Measurements from ENCODE around the gene PCOLCE2.

The PCOLCE2 gene

DNA sequence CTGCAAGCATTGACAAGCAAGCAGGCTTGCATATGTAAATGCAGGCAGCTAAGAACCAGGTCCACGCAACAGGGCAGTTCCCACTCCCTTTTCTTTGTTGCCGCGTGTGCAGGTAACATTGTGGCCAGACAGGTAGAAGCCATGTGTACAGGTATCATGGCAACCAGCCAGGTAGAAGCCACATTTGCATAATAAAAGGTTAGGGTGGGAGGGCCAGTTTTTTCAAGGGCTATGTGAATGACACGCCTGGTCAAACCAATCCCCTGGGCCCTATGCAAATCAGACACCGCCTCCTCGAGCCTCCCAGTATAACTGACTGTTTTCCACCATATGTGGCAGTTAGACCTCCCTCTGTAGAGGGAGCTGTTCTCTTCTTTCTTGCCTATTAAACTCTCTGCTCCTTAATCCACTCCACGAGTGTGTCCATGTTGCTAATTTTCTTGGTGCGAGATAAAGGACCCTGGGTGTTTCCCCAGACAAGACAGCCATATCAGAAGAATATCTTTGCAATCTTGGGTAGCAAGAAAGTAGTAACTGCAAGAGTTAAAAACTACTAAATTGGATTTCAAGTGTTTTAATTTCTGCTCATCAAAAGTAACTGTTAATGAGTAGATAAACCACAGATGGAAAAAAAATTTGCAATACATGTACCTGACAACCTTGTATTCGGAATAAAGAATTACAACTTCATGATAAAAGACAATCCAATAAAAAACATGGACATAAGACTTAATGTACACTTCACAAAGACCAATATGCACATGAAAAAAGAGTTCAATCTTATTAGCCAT is 21.8 kb downstream of the PCOLCE2 start:
- no peak overlapping the region for H3K4me3 ChIP-seq (ENCODE audit: low read length)
- H3K4me1 ChIP-seq (ENCODE audit: control insufficient read depth, insufficient read depth, low read length): peaks cover 9% of the 10 kb centered on the region; the same call in 1 of the 2 replicates
- no peaks in the 10 kb centered on the region for H3K27me3 ChIP-seq (ENCODE audit: control insufficient read depth, insufficient read depth, low read length)
- DNase-seq (ENCODE audit: low read depth, low spot score): peak; percentile 84
- no peaks in the 10 kb centered on the region for H3K9me3 ChIP-seq (ENCODE audit: control insufficient read depth, insufficient read depth, low read length)
- H3K27ac ChIP-seq (ENCODE audit: low read length): no peak overlapping the region
- no CpG with 5 or more reads among the region's 9 CpGs for WGBS (ENCODE audit: insufficient coverage, insufficient read length)
- no peaks in the 10 kb centered on the region for H3K36me3 ChIP-seq (ENCODE audit: control insufficient read depth, insufficient read depth, low read length)

DNA sequence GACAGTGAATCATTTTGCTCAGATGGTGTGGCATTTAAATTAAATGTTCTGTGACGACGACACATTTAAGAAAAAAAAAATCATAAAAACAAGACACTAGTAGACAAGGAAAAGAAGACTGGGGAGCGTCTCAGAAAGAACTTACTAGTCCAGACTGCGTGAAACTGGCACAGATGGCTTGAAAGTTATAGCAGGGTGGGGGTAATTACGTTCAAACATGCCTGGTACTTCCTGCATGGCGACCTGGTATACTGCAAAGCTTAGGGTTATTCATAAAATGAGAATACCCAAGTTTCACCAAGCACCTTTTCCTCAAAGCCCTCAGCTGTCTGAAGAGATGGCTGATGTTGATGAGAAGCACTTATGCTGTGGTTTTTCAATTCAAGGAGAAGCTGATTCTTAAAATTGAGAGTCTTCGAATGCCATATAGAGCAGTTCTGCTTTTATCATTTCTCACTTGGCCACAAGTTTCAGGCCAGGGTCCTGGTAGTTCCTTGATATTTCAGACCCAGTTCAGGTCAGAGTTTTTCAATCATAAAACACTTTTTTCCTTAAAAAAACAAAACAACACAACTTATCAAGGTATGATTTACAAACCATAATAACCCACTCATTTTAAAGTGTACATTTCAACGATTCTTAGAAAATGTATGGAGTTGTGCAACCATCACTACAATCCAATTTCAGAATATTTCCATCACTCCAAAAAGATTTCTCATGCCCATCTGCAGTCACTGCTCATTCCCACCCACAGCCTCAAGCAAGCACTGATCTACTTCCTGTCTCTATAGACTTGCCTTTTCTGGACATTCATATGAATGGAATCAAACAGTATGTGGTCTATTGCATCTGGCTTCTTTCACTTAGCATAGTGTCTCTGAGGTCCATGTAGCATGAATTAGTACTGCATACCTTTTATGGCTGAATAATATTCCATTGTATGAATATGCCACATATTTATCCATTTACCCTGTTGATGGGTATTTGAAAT is 24.7 kb downstream of the PCOLCE2 start:
- DNase-seq (ENCODE audit: low read depth, low spot score): no peak
- Histone ChIP-seq H3K36me3 (ENCODE audit: control insufficient read depth, insufficient read depth, low read length) (no peaks in the 10 kb centered on the region), H3K4me3 (ENCODE audit: low read length) (no peak overlapping the region), H3K9me3 (ENCODE audit: control insufficient read depth, insufficient read depth, low read length) (no peaks in the 10 kb centered on the region), H3K27ac (ENCODE audit: low read length) (no peak overlapping the region), H3K27me3 (ENCODE audit: control insufficient read depth, insufficient read depth, low read length) (no peaks in the 10 kb centered on the region), H3K4me1 (ENCODE audit: control insufficient read depth, insufficient read depth, low read length) (peaks cover 12% of the 10 kb centered on the region)
- no CpG with 5 or more reads among the region's 8 CpGs for WGBS (ENCODE audit: insufficient coverage, insufficient read length)

DNA sequence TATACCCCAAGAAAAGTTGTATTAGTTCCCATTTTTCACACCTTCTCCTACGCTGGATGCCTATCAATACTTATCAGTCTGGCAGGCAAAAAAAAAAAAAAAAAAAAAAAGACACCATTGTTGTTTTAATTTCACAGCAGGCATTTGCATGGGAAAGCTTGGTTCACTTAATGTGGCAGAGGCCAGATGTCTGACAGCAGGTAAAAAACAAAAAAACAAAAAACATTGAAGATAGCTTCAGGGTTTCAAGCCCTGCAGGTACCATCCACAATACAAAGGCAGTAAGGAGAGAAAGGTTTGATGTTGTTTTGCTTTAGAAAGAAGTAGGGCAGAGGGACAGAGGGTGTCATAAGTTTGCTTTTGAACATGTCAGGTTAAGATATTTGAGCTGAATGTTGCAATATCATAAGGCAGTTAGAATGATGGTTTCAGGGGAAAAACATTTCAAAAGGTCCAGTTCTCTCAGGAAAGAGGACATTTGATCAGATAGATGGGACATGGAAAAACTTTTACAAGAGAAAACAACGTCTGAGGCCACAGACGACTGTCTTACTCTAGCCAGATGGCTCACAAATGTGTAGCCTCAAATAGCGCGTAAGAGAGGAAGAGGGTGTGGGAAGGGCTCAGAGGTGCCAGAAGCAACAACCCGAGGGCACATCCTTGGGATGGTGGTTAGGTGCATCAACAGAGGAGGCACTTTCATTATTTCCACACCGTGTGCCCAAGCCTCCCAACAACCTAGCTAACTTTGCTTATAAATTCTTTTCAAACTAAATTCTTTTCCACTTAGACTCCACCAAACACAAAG is 25.7 kb downstream of the PCOLCE2 start:
- H3K27me3 ChIP-seq (ENCODE audit: control insufficient read depth, insufficient read depth, low read length): no peaks in the 10 kb centered on the region
- no peak overlapping the region for H3K27ac ChIP-seq (ENCODE audit: low read length)
- no peak for DNase-seq (ENCODE audit: low read depth, low spot score)
- no peaks in the 10 kb centered on the region for H3K36me3 ChIP-seq (ENCODE audit: control insufficient read depth, insufficient read depth, low read length)
- no peak overlapping the region for H3K4me3 ChIP-seq (ENCODE audit: low read length)
- H3K9me3 ChIP-seq (ENCODE audit: control insufficient read depth, insufficient read depth, low read length): no peaks in the 10 kb centered on the region
- peaks cover 12% of the 10 kb centered on the region for H3K4me1 ChIP-seq (ENCODE audit: control insufficient read depth, insufficient read depth, low read length)
- no CpG with 5 or more reads among the region's 7 CpGs for WGBS (ENCODE audit: insufficient coverage, insufficient read length)

DNA sequence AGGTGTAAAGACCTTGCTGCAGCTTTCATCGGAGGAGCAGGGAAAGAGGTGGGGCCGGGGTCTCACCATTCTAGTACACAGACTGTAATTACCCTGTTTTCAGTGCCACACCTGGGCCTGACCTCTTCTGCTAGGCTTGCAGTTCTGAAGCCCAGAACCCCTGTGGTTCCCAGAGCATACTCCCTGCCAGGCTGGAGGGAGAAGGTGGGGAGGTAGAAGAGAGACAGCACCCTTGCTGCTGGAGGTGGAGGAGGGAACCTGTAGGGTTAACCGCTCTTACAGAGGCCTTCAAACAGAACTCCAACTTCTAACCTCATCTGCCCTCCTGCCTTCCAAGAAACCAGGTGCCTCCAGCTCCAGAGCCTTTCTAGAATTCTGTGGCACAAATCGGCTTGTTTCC is 27.0 kb downstream of the PCOLCE2 start:
- no peak for DNase-seq (ENCODE audit: low read depth, low spot score)

DNA sequence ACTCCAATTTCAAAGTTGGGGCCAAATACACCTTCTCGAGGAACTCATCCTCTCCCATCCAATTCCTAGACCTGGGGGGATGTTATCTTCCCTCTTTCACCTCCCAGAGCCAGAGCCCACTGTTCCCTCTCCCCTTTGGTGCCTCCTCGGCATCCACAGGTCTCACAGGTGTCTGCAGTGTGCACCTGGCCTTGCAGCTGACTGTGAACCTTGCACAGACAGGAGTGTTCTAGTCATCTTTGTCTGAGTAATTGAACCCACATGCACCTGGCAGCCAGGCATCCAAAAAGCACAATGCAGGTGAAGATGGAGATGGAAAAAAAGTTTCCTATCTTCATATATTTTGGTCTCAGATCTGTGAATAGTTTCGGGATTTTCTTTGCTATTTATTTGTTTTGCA is 30.8 kb downstream of the PCOLCE2 start:
- no CpG with 5 or more reads among the region's 3 CpGs for WGBS (ENCODE audit: insufficient coverage, insufficient read length)

More for the DNA sequence above, 27.0 kb downstream of the PCOLCE2 start:
- no peak overlapping the region for H3K27ac ChIP-seq (ENCODE audit: low read length)
- no CpG with 5 or more reads among the region's 4 CpGs for WGBS (ENCODE audit: insufficient coverage, insufficient read length)
- H3K36me3 ChIP-seq (ENCODE audit: control insufficient read depth, insufficient read depth, low read length): no peaks in the 10 kb centered on the region
- H3K27me3 ChIP-seq (ENCODE audit: control insufficient read depth, insufficient read depth, low read length): no peaks in the 10 kb centered on the region
- no peaks in the 10 kb centered on the region for H3K9me3 ChIP-seq (ENCODE audit: control insufficient read depth, insufficient read depth, low read length)
- peaks cover 12% of the 10 kb centered on the region for H3K4me1 ChIP-seq (ENCODE audit: control insufficient read depth, insufficient read depth, low read length)
- H3K4me3 ChIP-seq (ENCODE audit: low read length): no peak overlapping the region

DNA sequence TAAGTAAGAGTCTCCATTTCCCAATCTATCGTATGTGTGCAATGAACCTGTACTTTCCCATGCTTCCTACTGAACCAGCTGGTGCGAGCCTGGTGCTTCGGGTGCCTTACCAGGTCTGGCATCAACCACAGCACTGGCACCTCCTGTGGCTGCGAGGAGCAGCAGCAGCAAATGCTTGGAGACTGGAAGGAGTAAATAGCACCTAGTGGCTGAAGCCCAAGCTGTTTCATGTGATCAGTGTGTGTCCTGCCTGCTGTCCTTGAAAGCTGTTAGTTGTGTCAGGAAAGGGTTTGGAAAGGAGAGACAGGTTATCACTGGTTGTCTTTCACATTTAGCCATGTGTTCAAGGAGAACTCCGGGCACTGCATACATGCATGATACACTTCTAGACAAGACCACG is 31.8 kb downstream of the PCOLCE2 start:
- WGBS (ENCODE audit: insufficient coverage, insufficient read length): no CpG with 5 or more reads among the region's 6 CpGs
- H3K9me3 ChIP-seq (ENCODE audit: control insufficient read depth, insufficient read depth, low read length): no peaks in the 10 kb centered on the region

More for the DNA sequence above, 30.8 kb downstream of the PCOLCE2 start:
- H3K27ac ChIP-seq (ENCODE audit: low read length): no peak overlapping the region
- no peak for DNase-seq (ENCODE audit: low read depth, low spot score)
- H3K4me1 ChIP-seq (ENCODE audit: control insufficient read depth, insufficient read depth, low read length): peaks cover 9% of the 10 kb centered on the region
- H3K4me3 ChIP-seq (ENCODE audit: low read length): no peak overlapping the region
- no peaks in the 10 kb centered on the region for H3K36me3 ChIP-seq (ENCODE audit: control insufficient read depth, insufficient read depth, low read length)
- H3K9me3 ChIP-seq (ENCODE audit: control insufficient read depth, insufficient read depth, low read length): no peaks in the 10 kb centered on the region
- no peaks in the 10 kb centered on the region for H3K27me3 ChIP-seq (ENCODE audit: control insufficient read depth, insufficient read depth, low read length)

DNA sequence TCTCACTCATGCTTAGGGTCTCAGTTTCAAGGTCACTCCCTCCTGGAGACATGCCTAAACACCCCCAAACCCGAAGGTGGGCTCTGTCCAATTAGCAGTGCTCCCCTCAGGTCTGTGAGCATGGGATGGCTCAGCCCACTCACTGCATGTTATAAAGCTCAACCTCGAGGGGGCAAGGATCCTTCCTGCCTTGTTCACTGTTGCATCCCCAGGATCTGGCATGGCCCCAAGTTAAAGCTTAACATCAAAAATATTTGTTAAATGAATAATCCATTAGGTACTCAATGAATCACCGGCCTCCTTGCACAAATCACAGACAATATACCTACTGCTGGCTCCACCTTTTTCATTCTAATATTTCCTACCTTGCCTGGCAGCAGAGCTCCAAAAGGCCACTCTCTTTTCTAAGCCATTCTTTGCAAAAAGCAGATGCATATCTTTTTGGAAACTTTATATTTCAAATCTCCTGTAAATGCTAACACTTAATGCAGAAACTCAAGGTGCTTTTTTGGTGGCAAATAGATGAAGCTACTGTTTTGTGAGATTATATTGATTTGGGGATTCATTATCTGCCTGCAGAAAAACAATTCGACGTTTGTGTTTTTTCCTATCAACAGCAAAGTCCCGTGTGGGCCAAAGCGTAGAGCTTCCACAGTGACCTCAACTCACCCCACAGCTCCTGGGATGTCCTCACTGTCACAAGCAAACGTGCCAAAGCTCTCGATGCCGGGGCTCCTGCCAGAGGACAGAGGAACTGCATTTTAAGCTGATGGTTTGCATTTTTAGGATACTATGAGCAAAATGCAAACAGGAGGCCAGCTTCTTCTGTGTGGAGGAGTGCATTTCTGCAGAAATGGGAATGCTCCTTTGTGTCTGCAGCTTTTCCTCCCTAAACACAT is 35.4 kb downstream of the PCOLCE2 start:
- Histone ChIP-seq H3K27ac (ENCODE audit: low read length) (no peak overlapping the region), H3K4me1 (ENCODE audit: control insufficient read depth, insufficient read depth, low read length) (peaks cover 4% of the 10 kb centered on the region; the same call in 1 of the 2 replicates), H3K4me3 (ENCODE audit: low read length) (no peak overlapping the region), H3K9me3 (ENCODE audit: control insufficient read depth, insufficient read depth, low read length) (no peaks in the 10 kb centered on the region), H3K27me3 (ENCODE audit: control insufficient read depth, insufficient read depth, low read length) (no peaks in the 10 kb centered on the region), H3K36me3 (ENCODE audit: control insufficient read depth, insufficient read depth, low read length) (no peaks in the 10 kb centered on the region)
- WGBS (ENCODE audit: insufficient coverage, insufficient read length): no CpG with 5 or more reads among the region's 10 CpGs
- no peak for DNase-seq (ENCODE audit: low read depth, low spot score)

More for the DNA sequence above, 31.8 kb downstream of the PCOLCE2 start:
- Histone ChIP-seq H3K4me1 (ENCODE audit: control insufficient read depth, insufficient read depth, low read length) (peaks cover 7% of the 10 kb centered on the region), H3K27ac (ENCODE audit: low read length) (no peak overlapping the region), H3K36me3 (ENCODE audit: control insufficient read depth, insufficient read depth, low read length) (no peaks in the 10 kb centered on the region), H3K4me3 (ENCODE audit: low read length) (no peak overlapping the region), H3K27me3 (ENCODE audit: control insufficient read depth, insufficient read depth, low read length) (no peaks in the 10 kb centered on the region)
- no peak for DNase-seq (ENCODE audit: low read depth, low spot score)

DNA sequence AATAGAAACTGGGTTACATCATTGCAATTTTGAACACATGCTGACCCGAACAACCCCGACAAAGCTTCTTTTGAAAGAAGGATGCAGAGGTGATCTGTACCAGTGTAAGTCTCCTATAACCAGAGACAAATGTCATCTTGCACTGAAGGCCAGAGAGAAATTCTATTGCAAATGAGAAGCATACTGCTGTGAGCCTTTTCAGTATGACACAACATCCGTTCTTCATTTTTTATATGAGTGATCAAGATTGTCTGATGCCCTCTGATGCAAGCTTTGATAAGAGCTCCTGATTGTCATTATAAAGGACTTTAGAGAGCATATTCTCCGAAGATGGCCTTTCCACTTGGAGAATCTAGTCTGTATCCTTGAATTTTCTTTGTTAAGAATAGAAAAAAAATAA is 36.9 kb downstream of the PCOLCE2 start:
- Histone ChIP-seq H3K27me3 (ENCODE audit: control insufficient read depth, insufficient read depth, low read length) (no peaks in the 10 kb centered on the region), H3K4me3 (ENCODE audit: low read length) (no peak overlapping the region), H3K36me3 (ENCODE audit: control insufficient read depth, insufficient read depth, low read length) (no peaks in the 10 kb centered on the region), H3K27ac (ENCODE audit: low read length) (no peak overlapping the region), H3K4me1 (ENCODE audit: control insufficient read depth, insufficient read depth, low read length) (peaks cover 4% of the 10 kb centered on the region; the same call in 1 of the 2 replicates), H3K9me3 (ENCODE audit: control insufficient read depth, insufficient read depth, low read length) (no peaks in the 10 kb centered on the region)
- DNase-seq (ENCODE audit: low read depth, low spot score): no peak
- WGBS (ENCODE audit: insufficient coverage, insufficient read length): no CpG with 5 or more reads among the region's 4 CpGs

DNA sequence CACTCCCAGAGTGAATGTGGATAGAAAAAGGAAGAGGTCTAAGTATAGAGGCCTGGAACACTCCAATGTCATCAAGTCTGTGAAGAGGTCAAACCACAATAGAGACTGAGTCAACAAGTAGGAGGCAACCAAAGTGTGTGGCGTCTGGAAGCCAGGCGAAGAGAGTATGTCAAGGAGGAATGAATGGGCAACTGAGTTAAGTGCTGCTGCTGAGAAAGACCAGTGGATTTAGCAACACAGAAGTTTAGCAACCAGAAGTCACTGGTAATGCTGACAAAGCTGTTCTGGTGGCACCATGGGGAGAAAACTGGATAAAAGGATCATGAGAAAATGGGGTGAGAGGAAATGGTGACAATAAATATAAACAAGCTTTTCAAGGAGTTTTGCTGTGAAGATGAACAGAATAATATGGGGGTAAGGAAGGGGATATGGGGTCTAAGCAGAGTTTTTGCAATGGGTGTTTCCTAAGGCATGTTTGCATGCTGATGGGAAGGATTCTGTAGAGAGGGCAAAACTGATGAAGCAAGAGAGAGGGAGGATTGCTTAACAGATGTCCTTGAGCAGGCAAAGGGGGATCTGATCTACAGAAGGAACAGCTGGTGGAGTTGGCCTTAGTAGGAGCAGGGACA is 38.4 kb downstream of the PCOLCE2 start:
- no peak for DNase-seq (ENCODE audit: low read depth, low spot score)

More for the DNA sequence above, 38.4 kb downstream of the PCOLCE2 start:
- Histone ChIP-seq H3K4me1 (ENCODE audit: control insufficient read depth, insufficient read depth, low read length) (peaks cover 4% of the 10 kb centered on the region; the same call in 1 of the 2 replicates), H3K4me3 (ENCODE audit: low read length) (no peak overlapping the region), H3K9me3 (ENCODE audit: control insufficient read depth, insufficient read depth, low read length) (no peaks in the 10 kb centered on the region), H3K27ac (ENCODE audit: low read length) (no peak overlapping the region), H3K27me3 (ENCODE audit: control insufficient read depth, insufficient read depth, low read length) (no peaks in the 10 kb centered on the region), H3K36me3 (ENCODE audit: control insufficient read depth, insufficient read depth, low read length) (no peaks in the 10 kb centered on the region)
- no CpG with 5 or more reads among the region's 2 CpGs for WGBS (ENCODE audit: insufficient coverage, insufficient read length)

Data from iPS DF 6.9 (cell line).